Measurements from ENCODE around the gene CPN2.

CPN2 gene

DNA sequence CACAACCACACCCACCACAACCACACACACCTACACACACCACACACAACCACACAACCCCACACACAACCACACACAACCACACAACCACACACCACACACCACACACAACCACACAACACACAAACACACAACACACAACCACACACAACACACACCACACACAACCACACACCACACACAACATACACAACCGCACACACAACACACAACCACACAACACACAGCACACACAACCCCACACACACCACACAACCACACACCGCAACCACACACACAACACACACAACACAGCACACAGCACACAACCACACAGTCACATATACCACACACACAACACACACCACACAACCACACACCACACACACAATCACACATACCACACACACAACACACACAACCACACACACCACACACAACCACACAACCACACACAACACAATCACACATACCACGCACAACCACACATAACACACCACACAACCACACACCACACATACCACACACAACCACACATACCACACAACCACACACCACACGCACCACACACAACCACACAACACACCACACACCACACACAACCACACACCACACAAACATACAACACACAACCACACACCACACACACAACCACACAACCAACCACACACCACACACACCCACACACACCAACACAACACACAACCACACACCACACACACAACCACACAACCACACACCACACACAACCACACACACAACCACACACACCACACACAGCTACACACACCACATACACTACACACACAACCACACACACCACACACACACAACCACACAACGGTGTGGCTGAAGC lies 23.7 kb downstream of the CPN2 start:
- Histone ChIP-seq H3K27me3 (ENCODE audit: insufficient read depth, low read depth) (no peaks in the 10 kb centered on the region), H3K4me2 (no peak overlapping the region), H3K9ac (no peak overlapping the region), H3K36me3 (ENCODE audit: insufficient read depth) (no peaks in the 10 kb centered on the region), H2AFZ (ENCODE audit: low read depth) (no peak overlapping the region), H3K79me2 (ENCODE audit: insufficient read depth, low read depth) (no peaks in the 10 kb centered on the region), H3K4me3 (IDR thresholded peaks at IDR 0.05; ENCODE audit: insufficient read depth, low read depth, low read length) (no peak overlapping the region), H3K27ac (no peak overlapping the region), H4K20me1 (ENCODE audit: insufficient read depth) (no peaks in the 10 kb centered on the region), H3K4me1 (ENCODE audit: low read depth, poor library complexity, severe bottlenecking) (no peaks in the 10 kb centered on the region)
- TF ChIP-seq, protein P1, sequence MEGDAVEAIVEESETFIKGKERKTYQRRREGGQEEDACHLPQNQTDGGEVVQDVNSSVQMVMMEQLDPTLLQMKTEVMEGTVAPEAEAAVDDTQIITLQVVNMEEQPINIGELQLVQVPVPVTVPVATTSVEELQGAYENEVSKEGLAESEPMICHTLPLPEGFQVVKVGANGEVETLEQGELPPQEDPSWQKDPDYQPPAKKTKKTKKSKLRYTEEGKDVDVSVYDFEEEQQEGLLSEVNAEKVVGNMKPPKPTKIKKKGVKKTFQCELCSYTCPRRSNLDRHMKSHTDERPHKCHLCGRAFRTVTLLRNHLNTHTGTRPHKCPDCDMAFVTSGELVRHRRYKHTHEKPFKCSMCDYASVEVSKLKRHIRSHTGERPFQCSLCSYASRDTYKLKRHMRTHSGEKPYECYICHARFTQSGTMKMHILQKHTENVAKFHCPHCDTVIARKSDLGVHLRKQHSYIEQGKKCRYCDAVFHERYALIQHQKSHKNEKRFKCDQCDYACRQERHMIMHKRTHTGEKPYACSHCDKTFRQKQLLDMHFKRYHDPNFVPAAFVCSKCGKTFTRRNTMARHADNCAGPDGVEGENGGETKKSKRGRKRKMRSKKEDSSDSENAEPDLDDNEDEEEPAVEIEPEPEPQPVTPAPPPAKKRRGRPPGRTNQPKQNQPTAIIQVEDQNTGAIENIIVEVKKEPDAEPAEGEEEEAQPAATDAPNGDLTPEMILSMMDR (conservative IDR thresholded peaks at IDR 0.05; ENCODE audit: low read depth, low read length), result no peak

DNA sequence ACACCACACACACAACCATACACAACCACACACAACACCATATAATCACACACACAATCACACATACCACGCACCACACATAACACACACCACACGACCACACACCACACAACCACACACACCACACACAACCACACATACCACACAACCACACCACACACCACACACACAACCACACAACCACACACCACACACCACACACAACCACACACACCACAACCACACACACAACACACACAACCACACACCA lies 24.2 kb downstream of the CPN2 start:
- Histone ChIP-seq H3K79me2 (ENCODE audit: insufficient read depth, low read depth) (no peaks in the 10 kb centered on the region), H3K4me1 (ENCODE audit: low read depth, poor library complexity, severe bottlenecking) (no peaks in the 10 kb centered on the region), H3K36me3 (ENCODE audit: insufficient read depth) (no peaks in the 10 kb centered on the region), H3K9ac (no peak overlapping the region), H3K27me3 (ENCODE audit: insufficient read depth, low read depth) (no peaks in the 10 kb centered on the region), H2AFZ (ENCODE audit: low read depth) (no peak overlapping the region), H3K27ac (no peak overlapping the region), H4K20me1 (ENCODE audit: insufficient read depth) (no peaks in the 10 kb centered on the region), H3K4me3 (IDR thresholded peaks at IDR 0.05; ENCODE audit: insufficient read depth, low read depth, low read length) (no peak overlapping the region), H3K4me2 (no peak overlapping the region)
- TF ChIP-seq, protein P1 (conservative IDR thresholded peaks at IDR 0.05; ENCODE audit: low read depth, low read length), result no peak

DNA sequence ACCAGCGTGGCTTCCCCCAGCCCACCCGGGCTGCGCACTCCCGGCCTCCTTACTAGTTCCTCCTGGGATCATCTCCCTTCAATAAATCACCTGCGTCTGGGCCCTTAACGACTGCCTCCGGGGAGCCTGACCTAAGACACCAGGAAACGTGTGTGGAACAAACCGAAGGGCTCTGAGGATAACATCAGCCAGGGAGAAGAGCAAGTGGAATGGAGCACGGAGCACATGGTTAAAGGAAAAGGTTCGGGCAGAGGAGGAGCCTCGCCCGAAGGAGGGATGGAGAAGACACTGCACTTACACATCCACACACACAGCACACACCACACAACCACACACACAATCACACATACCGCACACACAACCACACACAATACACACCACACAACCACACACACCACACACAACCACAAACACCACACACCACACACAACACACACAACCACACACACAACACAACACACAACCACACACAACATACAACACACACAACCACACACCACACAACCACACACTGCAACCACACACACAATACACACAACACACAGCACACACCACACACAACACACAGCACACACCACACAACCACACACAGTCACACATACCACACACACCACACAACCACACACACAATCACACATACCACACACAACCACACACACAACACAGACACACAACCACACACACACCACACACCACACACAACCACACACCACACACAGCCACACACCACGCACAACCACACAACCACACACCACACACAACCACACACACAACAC lies 24.7 kb downstream of the CPN2 start:
- H3K4me3 ChIP-seq (IDR thresholded peaks at IDR 0.05; ENCODE audit: insufficient read depth, low read depth, low read length), result no peak overlapping the region
- no peaks in the 10 kb centered on the region for H3K36me3 ChIP-seq (ENCODE audit: insufficient read depth)
- no peak overlapping the region for H3K9ac ChIP-seq
- H3K27me3 ChIP-seq (ENCODE audit: insufficient read depth, low read depth), result no peaks in the 10 kb centered on the region
- H3K4me2 ChIP-seq, result no peak overlapping the region
- H3K79me2 ChIP-seq (ENCODE audit: insufficient read depth, low read depth), result no peaks in the 10 kb centered on the region
- H3K27ac ChIP-seq, result no peak overlapping the region
- TF ChIP-seq, protein P1 (conservative IDR thresholded peaks at IDR 0.05; ENCODE audit: low read depth, low read length), result no peak
- no peaks in the 10 kb centered on the region for H3K4me1 ChIP-seq (ENCODE audit: low read depth, poor library complexity, severe bottlenecking)
- H2AFZ ChIP-seq (ENCODE audit: low read depth), result no peak overlapping the region
- no peaks in the 10 kb centered on the region for H4K20me1 ChIP-seq (ENCODE audit: insufficient read depth)

DNA sequence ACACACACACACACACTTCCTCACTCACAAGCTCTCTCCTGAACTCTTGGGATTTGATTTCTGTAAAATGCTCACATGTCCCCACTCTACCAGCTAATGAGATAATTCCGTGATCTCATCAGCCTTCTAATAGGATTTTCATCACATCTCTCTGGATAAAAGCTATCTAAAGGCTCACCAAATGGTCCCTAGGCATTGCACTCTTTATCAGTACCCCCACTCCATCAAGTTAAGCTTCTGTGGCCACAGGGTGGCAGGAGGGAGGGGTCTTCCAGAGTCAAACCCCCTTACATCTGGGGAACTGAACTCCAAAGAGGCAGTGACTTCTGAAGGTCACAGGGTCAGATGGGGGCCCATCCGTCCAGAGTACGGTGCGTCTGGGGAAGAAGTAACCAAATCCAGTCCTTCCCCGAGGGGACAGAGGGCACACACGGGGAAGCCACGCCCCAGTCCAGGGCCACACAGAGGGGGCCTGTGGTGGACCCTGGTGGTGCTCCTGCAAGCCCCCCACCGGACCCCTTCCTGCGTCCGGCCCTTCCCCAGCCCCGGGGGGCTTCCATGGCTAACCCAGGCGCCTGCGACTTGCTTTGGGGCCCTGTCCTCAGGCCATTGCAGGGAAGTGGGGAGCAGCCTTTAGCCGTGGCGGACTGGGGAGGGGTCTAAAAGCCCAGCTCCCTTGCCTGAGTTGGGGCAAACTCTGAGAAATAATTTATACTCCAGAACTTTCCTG lies 25.5 kb downstream of the CPN2 start:
- Histone ChIP-seq H3K27ac (no peak overlapping the region), H3K9ac (no peak overlapping the region), H3K36me3 (ENCODE audit: insufficient read depth) (no peaks in the 10 kb centered on the region), H3K4me3 (IDR thresholded peaks at IDR 0.05; ENCODE audit: insufficient read depth, low read depth, low read length) (no peak overlapping the region), H3K79me2 (ENCODE audit: insufficient read depth, low read depth) (no peaks in the 10 kb centered on the region), H2AFZ (ENCODE audit: low read depth) (no peak overlapping the region), H4K20me1 (ENCODE audit: insufficient read depth) (no peaks in the 10 kb centered on the region), H3K4me2 (no peak overlapping the region), H3K4me1 (ENCODE audit: low read depth, poor library complexity, severe bottlenecking) (no peaks in the 10 kb centered on the region), H3K27me3 (ENCODE audit: insufficient read depth, low read depth) (no peaks in the 10 kb centered on the region)
- TF ChIP-seq, protein P1 (conservative IDR thresholded peaks at IDR 0.05; ENCODE audit: low read depth, low read length), result no peak
